T47D (cell line): ENCODE data around the gene SMYD3.

Experiments
- DNase-seq, 2 experiments: peaks; one replicate each; pipeline versions ENCODE4 v3.0.0 to v3.0.0-alpha.2; 2011 to 2012; ENCODE audit warnings: low read depth in 1 of 2, low spot score in 1 of 2
- JUND ChIP-seq: IDR thresholded peaks from 2 replicates; pipeline ENCODE4 v1.6.1; 2012; ENCODE audit warnings: low read depth
- in situ Hi-C: cut with HindIII; loops from 2 replicates; pipeline ENCODE4 v1.10.0; 2016; ENCODE audit warnings: low sequenced_read_pairs, low pct_unique_long_range_greater_than_20kb

Gene SMYD3

GRCh38 chr1:245997471-245998258 lies 509.4 kb downstream of the SMYD3 start:
- in situ Hi-C loops = no loop called here
- TF ChIP-seq JUND = no peak
- peak in 1 of 2 experiments; percentile 39 for DNase-seq

GRCh38 chr1:245996811-245997210 lies 510.3 kb downstream of the SMYD3 start:
- no peak for TF ChIP-seq JUND

GRCh38 chr1:245995474-245995873 lies 511.6 kb downstream of the SMYD3 start:
- in situ Hi-C loops = no loop called here
- DNase-seq = peak in 1 of 2 experiments; percentile 7
- no peak for TF ChIP-seq JUND

More at GRCh38 chr1:245996811-245997210, 510.3 kb downstream of the SMYD3 start:
- DNase-seq = no peak
- in situ Hi-C loops = no loop called here

- DNase-seq = no peak
- no peak for TF ChIP-seq JUND
- in situ Hi-C loops = no loop called here
These were observed 515.8 kb downstream of the SMYD3 start for GRCh38 chr1:245991266-245991665.

GRCh38 chr1:245990315-245991022 lies 516.6 kb downstream of the SMYD3 start:
- DNase-seq = no peak
- in situ Hi-C loops = no loop called here
- no peak for TF ChIP-seq JUND

GRCh38 chr1:245988393-245989078 lies 518.5 kb downstream of the SMYD3 start:
- DNase-seq = no peak
- in situ Hi-C loops = no loop called here

GRCh38 chr1:245987997-245988392 lies 519.1 kb downstream of the SMYD3 start:
- no peak for TF ChIP-seq JUND
- DNase-seq = no peak
- in situ Hi-C loops = no loop called here

More at GRCh38 chr1:245988393-245989078, 518.5 kb downstream of the SMYD3 start:
- TF ChIP-seq JUND = no peak

- DNase-seq = no peak
- TF ChIP-seq JUND = no peak
- in situ Hi-C loops = no loop called here
These were observed 519.5 kb downstream of the SMYD3 start for GRCh38 chr1:245987577-245987976.

GRCh38 chr1:245987219-245987545 lies 519.9 kb downstream of the SMYD3 start:
- no peak for DNase-seq
- no peak for TF ChIP-seq JUND
- in situ Hi-C loops = no loop called here

- in situ Hi-C loops = no loop called here
- TF ChIP-seq JUND = 0 out of 2 replicates have a peak, but pooled peaks have one; percentile 21
- peak in 1 of 2 experiments; percentile 45 for DNase-seq
These were observed 520.5 kb downstream of the SMYD3 start for GRCh38 chr1:245986404-245987218.

GRCh38 chr1:245984390-245985155 lies 522.5 kb downstream of the SMYD3 start:
- in situ Hi-C loops = no loop called here
- no peak for DNase-seq
- no peak for TF ChIP-seq JUND
